Omental fat pad (tissue), 4 donors: Measurements from ENCODE around the gene UNC5A. TPM values are rescaled to one million over a fixed set of nuclear protein-coding genes. Genes with fewer than 3 reads are reported as not detected.

Experiments
- ATAC-seq: fragments of 150-250 bp; one replicate; pipeline ENCODE4 v1.9.1; 2016; ENCODE audit warnings: mild to moderate bottlenecking, moderate library complexity; ENCODE audit not compliant: low FRiP score
- DNase-seq: peaks from one replicate; pipeline ENCODE4 v3.0.0-alpha.2; 2019; ENCODE audit warnings: low spot score
- CTCF ChIP-seq, 3 donors: fragments of 450-650 bp; IDR thresholded peaks; one replicate each; pipeline ENCODE4 v1.5.1; 2016 to 2017; ENCODE audit warnings: antibody characterized with exemption in 3 of 3, mild to moderate bottlenecking in 3 of 3, moderate library complexity in 2 of 3
- total RNA-seq, 4 donors: library from RNA; depleted of rRNA; stranded (reverse); fragments of >200 nt; gene quantifications; one replicate each; pipeline ENCODE4 v1.1.0, GENCODE V29; 2016

UNC5A gene
- total RNA-seq, 4 donors from 2014 or later, result 0.12 to 0.75 (median 0.28) TPM; not detected in 1

GRCh38 chr5:176902911-176903664, 92.7 kb downstream of the UNC5A start:
- no peak for TF ChIP-seq CTCF (IDR thresholded peaks at IDR 0.05)
- DNase-seq (no peak), ATAC-seq (no peak)

GRCh38 chr5:176904276-176904675, 93.9 kb downstream of the UNC5A start:
- ATAC-seq, result no peak
- DNase-seq, result no peak
- no peak for TF ChIP-seq CTCF (IDR thresholded peaks at IDR 0.05)

GRCh38 chr5:176906126-176906525, 95.8 kb downstream of the UNC5A start:
- no peak for TF ChIP-seq CTCF (IDR thresholded peaks at IDR 0.05)
- no peak for ATAC-seq
- DNase-seq, result no peak

GRCh38 chr5:176906796-176907195, 96.4 kb downstream of the UNC5A start:
- ATAC-seq (no peak), DNase-seq (no peak)
- TF ChIP-seq CTCF (IDR thresholded peaks at IDR 0.05), result no peak

GRCh38 chr5:176908675-176909368, 98.5 kb downstream of the UNC5A start:
- no peak for ATAC-seq
- no peak for TF ChIP-seq CTCF (IDR thresholded peaks at IDR 0.05)
- DNase-seq, result no peak

- ATAC-seq, result no peak
- no peak for DNase-seq
- TF ChIP-seq CTCF (IDR thresholded peaks at IDR 0.05), result no peak
Measured at GRCh38 chr5:176912115-176912514, 101.8 kb downstream of the UNC5A start.

- TF ChIP-seq CTCF (IDR thresholded peaks at IDR 0.05), result no peak
- DNase-seq (no peak), ATAC-seq (no peak)
Measured at GRCh38 chr5:176915906-176916305, 105.5 kb downstream of the UNC5A start.
